HepG2 (cell line): ENCODE results near the gene GJE1. TPM values are rescaled to one million over a fixed set of nuclear protein-coding genes. Genes with fewer than 3 reads are reported as not detected.

ENCODE experiments used
- ATAC-seq: fragments of 200-7000 bp; cut with Tn5 transposase; 3 replicates; pipeline ENCODE4 v1.9.1; 2020; ENCODE audit warnings: mild to moderate bottlenecking, moderate library complexity
- BruUV-seq: library from RNA; stranded (reverse); fragments of 400-500 nt; replicated peaks from 2 replicates; lab custom pipeline; 2021; lab: Mats Ljungman, UMichigan
- CTCF ChIA-PET: fragments of 300-600 bp; formaldehyde crosslinking; extraction: SDS; loops from one replicate; lab custom pipeline; 2021; ENCODE audit warnings: low total read pairs, inconsistent platforms, low intra/inter-chr PET ratio; lab: Yijun Ruan, JAX
- POLR2A ChIA-PET: fragments of 350-600 bp; sonication (Branson Sonifier 250); formaldehyde crosslinking; loops from one replicate; lab custom pipeline; 2020; ENCODE audit warnings: antibody characterized with exemption, inconsistent platforms; lab: Yijun Ruan, JAX
- DNase-seq: peaks from one replicate; pipeline ENCODE4 v3.0.0-alpha.2; 2015; ENCODE audit warnings: low spot score
- FAIRE-seq: peaks from 3 replicates; lab custom pipeline; 2011; peaks lifted over from hg19 to GRCh38; lab: Jason Lieb, UNC
- H2AFZ ChIP-seq: one replicate; pipeline ENCODE4 v1.6.1; 2011; ENCODE audit warnings: low read length, inconsistent platforms
- H3K27ac ChIP-seq: fragments of 300-600 bp; 3 replicates; pipeline ENCODE4 v1.8.0; 2011; ENCODE audit warnings: mixed run types, mild to moderate bottlenecking, mixed read lengths, low read length, inconsistent platforms; ENCODE audit not compliant: insufficient read depth; ENCODE audit errors: extremely low read length
- H3K27me3 ChIP-seq, 2 experiments: fragments of 200-600 bp in 1 of 2; 2 replicates in 1 of 2; 3 replicates in 1 of 2; pipeline versions ENCODE4 v1.6.0 to v1.8.0; 2011; ENCODE audit warnings: low read length in 2 of 2, mild to moderate bottlenecking in 2 of 2, moderate library complexity in 2 of 2, inconsistent platforms in 1 of 2; ENCODE audit not compliant: insufficient read depth in 2 of 2, control insufficient read depth in 1 of 2
- H3K36me3 ChIP-seq, 2 experiments: fragments of 200-600 bp in 1 of 2; replicated peaks in 1 of 2; 2 replicates in 1 of 2; 3 replicates in 1 of 2; pipeline versions ENCODE4 v1.5.1 to v1.8.0; 2011; ENCODE audit warnings: low read length in 2 of 2, inconsistent platforms in 1 of 2; ENCODE audit not compliant: insufficient read depth in 2 of 2, control insufficient read depth in 1 of 2
- H3K4me1 ChIP-seq: 2 replicates; pipeline ENCODE4 v1.5.1; 2012; ENCODE audit warnings: low read length, inconsistent platforms; ENCODE audit not compliant: insufficient read depth
- H3K4me2 ChIP-seq: 2 replicates; pipeline ENCODE4 v1.6.0; 2011; ENCODE audit warnings: low read depth, low read length, inconsistent platforms
- H3K4me3 ChIP-seq, 3 experiments: fragments of 200-600 bp in 1 of 3; sonication (generic), shearing (Covaris generic) in 1 of 3; replicated peaks in 1 of 3; 2 replicates each; pipeline ENCODE4 v1.5.1; 2011 to 2016; ENCODE audit warnings: low read length in 3 of 3, inconsistent platforms in 2 of 3, low read depth in 2 of 3, mild to moderate bottlenecking in 2 of 3, control low read depth in 1 of 3, mixed read lengths in 1 of 3; ENCODE audit not compliant: insufficient read depth in 1 of 3
- H3K79me2 ChIP-seq: one replicate; pipeline ENCODE4 v1.6.1; 2011; ENCODE audit warnings: low read length, inconsistent platforms; ENCODE audit not compliant: insufficient read depth
- H3K9ac ChIP-seq: 2 replicates; pipeline ENCODE4 v1.6.0; 2011; ENCODE audit warnings: mild to moderate bottlenecking, low read depth, low read length, inconsistent platforms; ENCODE audit not compliant: insufficient read depth
- H3K9me3 ChIP-seq: 2 replicates; pipeline ENCODE4 v1.5.1; 2012; ENCODE audit warnings: mild to moderate bottlenecking, low read length
- H4K20me1 ChIP-seq: 2 replicates; pipeline ENCODE4 v1.6.0; 2011; ENCODE audit warnings: inconsistent platforms, mild to moderate bottlenecking, low read length, moderate library complexity; ENCODE audit not compliant: insufficient read depth
- ATF5 ChIP-seq: sonication (generic); formaldehyde crosslinking; IDR thresholded peaks from 2 replicates; pipeline ENCODE4 v1.4.0; 2020; ENCODE audit warnings: mild to moderate bottlenecking, low read depth, missing genetic modification reagents
- ATM ChIP-seq: fragments of 450-650 bp; IDR thresholded peaks from 2 replicates; pipeline ENCODE4 v1.7.1; 2017; ENCODE audit warnings: mild to moderate bottlenecking, borderline replicate concordance
- CBX1 ChIP-seq: IDR thresholded peaks from one replicate; pipeline ENCODE4 v1.6.1; 2016; ENCODE audit warnings: antibody characterized with exemption, low read depth
- ELF1 ChIP-seq: sonication (generic); formaldehyde crosslinking; IDR thresholded peaks from 2 replicates; pipeline ENCODE4 v1.4.0; 2020; ENCODE audit warnings: missing genetic modification reagents
- FOSL1 ChIP-seq: sonication (generic); formaldehyde crosslinking; IDR thresholded peaks from 2 replicates; pipeline ENCODE4 v1.9.0; 2021; ENCODE audit warnings: missing genetic modification reagents, borderline replicate concordance
- FOXP1 ChIP-seq, 2 experiments: fragments of 450-650 bp in 1 of 2; IDR thresholded peaks; 2 replicates each; pipeline ENCODE4 v1.6.1; 2017 to 2018; ENCODE audit warnings: antibody characterized with exemption in 1 of 2
- GABPA ChIP-seq, 2 experiments: IDR thresholded peaks; 2 replicates each; pipeline ENCODE4 v1.6.1; 2011 to 2016; ENCODE audit warnings: low read depth in 2 of 2, low read length in 1 of 2, missing biosample characterization in 1 of 2, missing genetic modification characterization in 1 of 2
- KDM5B ChIP-seq: sonication (generic); formaldehyde crosslinking; IDR thresholded peaks from 2 replicates; pipeline ENCODE4 v1.4.0; 2020; ENCODE audit warnings: missing genetic modification reagents, mild to moderate bottlenecking, borderline replicate concordance
- PTBP1 ChIP-seq: fragments of 200-400 bp; formaldehyde crosslinking; IDR thresholded peaks from 2 replicates; pipeline ENCODE4 v1.6.1; 2018; ENCODE audit warnings: low read length, low read depth; ENCODE audit not compliant: poor library complexity, severe bottlenecking
- RBM22 ChIP-seq: fragments of 200-400 bp; formaldehyde crosslinking; optimal IDR thresholded peaks from 2 replicates; pipeline ENCODE3; 2017; ENCODE audit warnings: mild to moderate bottlenecking, low read length, moderate library complexity
- RFXAP ChIP-seq: sonication (generic); formaldehyde crosslinking; IDR thresholded peaks from 2 replicates; pipeline ENCODE4 v1.4.0; 2020; ENCODE audit warnings: missing genetic modification reagents, borderline replicate concordance
- SMARCC2 ChIP-seq: fragments of 450-650 bp; IDR thresholded peaks from 2 replicates; pipeline ENCODE4 v1.6.1; 2017; ENCODE audit warnings: antibody characterized with exemption, mild to moderate bottlenecking
- SRSF9 ChIP-seq: fragments of 200-400 bp; formaldehyde crosslinking; IDR thresholded peaks from 2 replicates; pipeline ENCODE4 v1.6.1; 2018; ENCODE audit warnings: borderline replicate concordance, mild to moderate bottlenecking, low read depth, low read length; ENCODE audit not compliant: insufficient read depth, poor library complexity, severe bottlenecking
- ZNF205 ChIP-seq: IDR thresholded peaks from 2 replicates; pipeline ENCODE4 v1.6.1; 2018; ENCODE audit warnings: missing biosample characterization, missing genetic modification reagents
- ZNF234 ChIP-seq: sonication (generic); formaldehyde crosslinking; conservative IDR thresholded peaks from 2 replicates; pipeline ENCODE4 v1.5.1; 2020; ENCODE audit warnings: mild to moderate bottlenecking, missing genetic modification reagents
- ZNF343 ChIP-seq: sonication (generic); formaldehyde crosslinking; IDR thresholded peaks from 2 replicates; pipeline ENCODE4 v1.4.0; 2020; ENCODE audit warnings: mild to moderate bottlenecking, missing genetic modification reagents
- ZNF572 ChIP-seq: sonication (generic); formaldehyde crosslinking; IDR thresholded peaks from 2 replicates; pipeline ENCODE4 v1.5.1; 2020; ENCODE audit warnings: mild to moderate bottlenecking, missing genetic modification reagents
- ZNF83 ChIP-seq: sonication (generic); formaldehyde crosslinking; IDR thresholded peaks from 2 replicates; pipeline ENCODE4 v1.4.0; 2020; ENCODE audit warnings: missing genetic modification reagents, mild to moderate bottlenecking, borderline replicate concordance
- ZNF879 ChIP-seq: sonication (generic); formaldehyde crosslinking; IDR thresholded peaks from 2 replicates; pipeline ENCODE4 v1.8.1; 2023; ENCODE audit warnings: missing genetic modification reagents
- ZSCAN29 ChIP-seq: sonication (generic); formaldehyde crosslinking; conservative IDR thresholded peaks from 2 replicates; pipeline ENCODE4 v1.4.0; 2020; ENCODE audit warnings: mild to moderate bottlenecking, missing genetic modification reagents
- ZSCAN9 ChIP-seq: IDR thresholded peaks from 2 replicates; pipeline ENCODE4 v1.6.1; 2016; ENCODE audit warnings: borderline replicate concordance
- WGBS: methylation state at CpG from one replicate; pipeline ENCODE4 v1.1.6; 2017; ENCODE audit warnings: low lambda C conversion rate; 5-methylcytosine and 5-hydroxymethylcytosine counted together
- in situ Hi-C: cut with HindIII; loops from 2 replicates; pipeline ENCODE4 v1.10.0; 2017; ENCODE audit warnings: low pct_unique_long_range_greater_than_20kb; ENCODE audit not compliant: extremely low pct_ligation_motif_present
- intact Hi-C: fragments of 100-400 bp; cut with micrococcal nuclease; formaldehyde crosslinking; loops from one replicate; pipeline ENCODE4 v1.10.0; 2022; ENCODE audit not compliant: unreplicated experiment
- polyA plus RNA-seq, 8 experiments: library from polyadenylated mRNA; depleted of rRNA in 3 of 8; stranded (reverse) in 7 of 8; unstranded in 1 of 8; fragments of >200 nt; fragmentation: Illumina TruSeq in 4 of 8; extraction: Trizol in 4 of 8; gene quantifications; 2 replicates each; pipeline versions ENCODE4 v1.2.1 to v1.2.3, GENCODE V29; 2011 to 2016; ENCODE audit warnings: low read depth in 4 of 8, missing spikeins in 1 of 8, mixed read lengths in 1 of 8; ENCODE audit not compliant: insufficient read depth in 1 of 8
- total RNA-seq, 5 experiments: library from RNA; depleted of rRNA; stranded (reverse); fragments of >200 nt; fragmentation: Illumina TruSeq; extraction: Trizol; gene quantifications; 2 replicates each; pipeline ENCODE4 v1.2.3, GENCODE V29; 2016; ENCODE audit warnings: low read depth in 1 of 5

GJE1 gene
- total and polyA plus RNA-seq, 2 of the 13 experiments (the other 11 are each of a cell fraction or from before 2014, with no cell fraction given), result not detected

GRCh38 chr6:142117366-142117765 lies 15.4 kb upstream of the GJE1 start (continued):
- no peak for TF ChIP-seq ATF5
- no peak for TF ChIP-seq ZSCAN9 (CRISPR knock-in tag)
- no peak for TF ChIP-seq SMARCC2
- no peak for TF ChIP-seq ZNF879 (CRISPR knock-in tag)

GRCh38 chr6:142118328-142118727 lies 14.4 kb upstream of the GJE1 start:
- H3K79me2 ChIP-seq, result no peaks in the 10 kb centered on the region
- 0% methylated on average over 3 of the region's 3 CpGs for WGBS

More at GRCh38 chr6:142118328-142118727, 14.4 kb upstream of the GJE1 start:
- Histone ChIP-seq H3K27ac (no peak overlapping the region), H3K4me3 (no peak overlapping the region), H3K4me2 (no peak overlapping the region), H3K9ac (no peak overlapping the region), H3K4me1 (no peaks in the 10 kb centered on the region), H4K20me1 (no peaks in the 10 kb centered on the region), H3K36me3 (no peaks in the 10 kb centered on the region), H3K9me3 (no peaks in the 10 kb centered on the region), H3K27me3 (no peaks in the 10 kb centered on the region), H2AFZ (no peak overlapping the region)
- CTCF ChIA-PET, result no interaction called here
- in situ Hi-C loops (loop anchor here (10.0 kb wide), 1 partner anchor 134 kb away; no protein-coding TSS in a partner anchor), intact Hi-C loops (no loop called here)
- no peak for FAIRE-seq
- no TSS peak for BruUV-seq
- TF ChIP-seq ELF1, result no peak
- no peak for TF ChIP-seq PTBP1
- TF ChIP-seq RFXAP (CRISPR knock-in tag), result no peak
- no peak for TF ChIP-seq ZNF343
- no peak for TF ChIP-seq ZNF83
- TF ChIP-seq FOSL1 (CRISPR knock-in tag), result no peak
- no peak for TF ChIP-seq ZNF205 (CRISPR knock-in tag)
- no peak for TF ChIP-seq KDM5B (CRISPR knock-in tag)
- TF ChIP-seq ATM, result no peak
- TF ChIP-seq GABPA (IDR thresholded peaks at IDR 0.05; ENCODE audit: low read depth, low read length), result no peak
- no peak for TF ChIP-seq GABPA (CRISPR knock-in tag; IDR thresholded peaks at IDR 0.05; ENCODE audit: low read depth)
- no peak for TF ChIP-seq SRSF9
- no peak for TF ChIP-seq FOXP1 (IDR thresholded peaks at IDR 0.05)
- no peak for TF ChIP-seq FOXP1 (CRISPR knock-in tag; IDR thresholded peaks at IDR 0.05)
- no peak for TF ChIP-seq CBX1
- no peak for TF ChIP-seq ZSCAN29 (CRISPR knock-in tag)
- no peak for TF ChIP-seq ZNF234
- no peak for TF ChIP-seq ZNF572 (CRISPR knock-in tag)
- TF ChIP-seq RBM22, result no peak
- POLR2A ChIA-PET, result no interaction called here
- no peak for DNase-seq
- ATAC-seq, result no peak
